Measurements from ENCODE around the gene MACF1.
"Not testable (repeated sequence)": the region's sequence is repeated elsewhere in the genome, so short reads cannot be mapped to it uniquely, and the experiment has no call there.

MACF1 gene

GRCh38 chr1:39452540-39452939 is 248.0 kb downstream of the MACF1 start:
- no peak for DNase-seq (ENCODE audit: low read depth in 2 of 2)

GRCh38 chr1:39453603-39454002 is 249.1 kb downstream of the MACF1 start:
- DNase-seq (ENCODE audit: low read depth in 2 of 2) = no peak

GRCh38 chr1:39458991-39459390 is 254.5 kb downstream of the MACF1 start:
- no peak for DNase-seq (ENCODE audit: low read depth in 2 of 2)

- no peak for DNase-seq (ENCODE audit: low read depth in 2 of 2)
These were observed 257.6 kb downstream of the MACF1 start for GRCh38 chr1:39462074-39462473.

GRCh38 chr1:39466413-39467107 is 262.1 kb downstream of the MACF1 start:
- no peak for DNase-seq (ENCODE audit: low read depth in 2 of 2)

- DNase-seq (ENCODE audit: low read depth in 2 of 2) = not testable (repeated sequence)
These were observed 262.7 kb downstream of the MACF1 start for GRCh38 chr1:39467108-39467720.

- no peak for DNase-seq (ENCODE audit: low read depth in 2 of 2)
These were observed 264.7 kb downstream of the MACF1 start for GRCh38 chr1:39469150-39469549.

- DNase-seq (ENCODE audit: low read depth in 2 of 2) = no peak
These were observed 265.5 kb downstream of the MACF1 start for GRCh38 chr1:39470040-39470439.

GRCh38 chr1:39472826-39473225 is 268.3 kb downstream of the MACF1 start:
- no peak for DNase-seq (ENCODE audit: low read depth in 2 of 2)

- DNase-seq (ENCODE audit: low read depth in 2 of 2) = no peak
These were observed 268.8 kb downstream of the MACF1 start for GRCh38 chr1:39473324-39473723.

- DNase-seq (ENCODE audit: low read depth in 2 of 2) = no peak
These were observed 270.3 kb downstream of the MACF1 start for GRCh38 chr1:39474810-39475209.

GRCh38 chr1:39475551-39475950 is 271.1 kb downstream of the MACF1 start:
- DNase-seq (ENCODE audit: low read depth in 2 of 2) = not testable (repeated sequence)

GRCh38 chr1:39478126-39478915 is 273.8 kb downstream of the MACF1 start:
- DNase-seq (ENCODE audit: low read depth in 2 of 2) = no peak

- no peak for DNase-seq (ENCODE audit: low read depth in 2 of 2)
These were observed 276.8 kb downstream of the MACF1 start for GRCh38 chr1:39481289-39481688.

- no peak for DNase-seq (ENCODE audit: low read depth in 2 of 2)
These were observed 278.8 kb downstream of the MACF1 start for GRCh38 chr1:39483276-39483675.

- DNase-seq (ENCODE audit: low read depth in 2 of 2) = no peak
These were observed 280.1 kb downstream of the MACF1 start for GRCh38 chr1:39484564-39484963.

GRCh38 chr1:39485046-39485803 is 280.7 kb downstream of the MACF1 start:
- DNase-seq (ENCODE audit: low read depth in 2 of 2) = no peak

GRCh38 chr1:39488012-39488545 is 283.6 kb downstream of the MACF1 start:
- DNase-seq (ENCODE audit: low read depth in 2 of 2) = no peak

GRCh38 chr1:39488793-39489566 is 284.5 kb downstream of the MACF1 start:
- DNase-seq (ENCODE audit: low read depth in 2 of 2) = no peak

- DNase-seq (ENCODE audit: low read depth in 2 of 2) = no peak
These were observed 285.2 kb downstream of the MACF1 start for GRCh38 chr1:39489567-39490239.

Data from stimulated activated CD8-positive, alpha-beta memory T cell treated with anti-CD3 and anti-CD28 coated beads, Interleukin-7, amount 100 ng/mL, for 4 hours (primary cell).